PC-3 (cell line): ENCODE measurements around the gene CMSS1. TPM values are rescaled to one million over a fixed set of nuclear protein-coding genes. Genes with fewer than 3 reads are reported as not detected.

Experiments used
- ATAC-seq: fragments of 200-7000 bp; cut with Tn5 transposase; 2 replicates; pipeline ENCODE4 v1.9.1; 2020; ENCODE audit warnings: mild to moderate bottlenecking, moderate library complexity
- BruUV-seq: library from RNA; stranded (reverse); fragments of 400-500 nt; replicated peaks from 2 replicates; lab custom pipeline; 2021; lab: Mats Ljungman, UMichigan
- CTCF ChIA-PET: fragments of 300-600 bp; sonication (Branson Sonifier 250); formaldehyde crosslinking; loops from one replicate; lab custom pipeline; 2022; ENCODE audit warnings: antibody characterized with exemption; lab: Charles Lee
- POLR2A ChIA-PET: fragments of 300-600 bp; sonication (Branson Sonifier 250); formaldehyde crosslinking; loops from one replicate; lab custom pipeline; 2022; ENCODE audit warnings: antibody characterized with exemption; ENCODE audit not compliant: unreplicated experiment; lab: Charles Lee
- DNase-seq: peaks from one replicate; pipeline ENCODE4 v3.0.0-alpha.2; 2015
- H2AFZ ChIP-seq: fragments of 300-600 bp; sonication (generic); 2 replicates; pipeline ENCODE4 v1.6.0; 2016; ENCODE audit warnings: antibody characterized with exemption, low read length
- H3F3A ChIP-seq: fragments of 300-600 bp; sonication (generic); one replicate; pipeline ENCODE4 v1.6.0; 2017; ENCODE audit warnings: antibody characterized with exemption, low read length, control low read depth, mild to moderate bottlenecking; ENCODE audit not compliant: unreplicated experiment
- H3K27ac ChIP-seq: fragments of 300-600 bp; sonication (generic); 2 replicates; pipeline ENCODE4 v1.5.1; 2016; ENCODE audit warnings: mild to moderate bottlenecking, low read length
- H3K27me3 ChIP-seq: fragments of 300-600 bp; sonication (generic); 2 replicates; pipeline ENCODE4 v1.6.1; 2016; ENCODE audit warnings: low read length, mixed read lengths
- H3K36me3 ChIP-seq: fragments of 300-600 bp; sonication (generic); 2 replicates; pipeline ENCODE4 v1.6.1; 2016; ENCODE audit warnings: low read depth, mixed run types, low read length, mixed read lengths
- H3K4me1 ChIP-seq: fragments of 300-600 bp; sonication (generic); 2 replicates; pipeline ENCODE4 v1.5.1; 2016; ENCODE audit warnings: low read length; ENCODE audit not compliant: insufficient read depth
- H3K4me2 ChIP-seq: fragments of 300-600 bp; sonication (generic); 2 replicates; pipeline ENCODE4 v1.6.0; 2016; ENCODE audit warnings: low read length
- H3K4me3 ChIP-seq: fragments of 300-600 bp; sonication (generic); 2 replicates; pipeline ENCODE4 v1.5.1; 2016; ENCODE audit warnings: mild to moderate bottlenecking, low read length, mixed read lengths
- H3K79me2 ChIP-seq: fragments of 300-600 bp; sonication (generic); 2 replicates; pipeline ENCODE4 v1.6.1; 2017; ENCODE audit warnings: low read length, mixed read lengths
- H3K9ac ChIP-seq: fragments of 300-600 bp; sonication (generic); 2 replicates; pipeline ENCODE4 v1.6.0; 2016; ENCODE audit warnings: mild to moderate bottlenecking, low read length
- H3K9me2 ChIP-seq: fragments of 300-600 bp; sonication (generic); replicated peaks from 2 replicates; pipeline ENCODE4 v1.6.1; 2016; ENCODE audit warnings: mixed run types, low read length, mixed read lengths
- H3K9me3 ChIP-seq: fragments of 300-600 bp; sonication (generic); 2 replicates; pipeline ENCODE4 v1.6.1; 2016; ENCODE audit warnings: low read length, mixed read lengths
- H4K20me1 ChIP-seq: fragments of 300-600 bp; sonication (generic); 2 replicates; pipeline ENCODE4 v1.6.1; 2016; ENCODE audit warnings: low read length, mixed read lengths
- CTCF ChIP-seq: fragments of 300-600 bp; sonication (generic); conservative IDR thresholded peaks from 2 replicates; pipeline ENCODE4 v1.5.1; 2017; ENCODE audit warnings: antibody characterized with exemption, low read depth, mild to moderate bottlenecking, low read length
- EZH2 ChIP-seq: fragments of 300-600 bp; sonication (generic); IDR thresholded peaks from one replicate; pipeline ENCODE4 v1.6.1; 2017; ENCODE audit warnings: antibody characterized with exemption, mild to moderate bottlenecking, low read length; ENCODE audit not compliant: unreplicated experiment
- EZH2phosphoT487 ChIP-seq: fragments of 300-600 bp; sonication (generic); IDR thresholded peaks from 2 replicates; pipeline ENCODE4 v1.6.1; 2018; ENCODE audit warnings: mild to moderate bottlenecking, antibody characterized with exemption, low read length, borderline replicate concordance
- intact Hi-C: fragments of 100-400 bp; cut with micrococcal nuclease; formaldehyde crosslinking; loops from 2 replicates; pipeline ENCODE4 v1.9.0; 2023
- total RNA-seq: library from RNA; depleted of rRNA; stranded (reverse); fragments of >200 nt; gene quantifications from 2 replicates; pipeline ENCODE4 v1.2.3, GENCODE V29; 2014

The CMSS1 gene
- total RNA-seq, 1 experiment from 2014 or later, result 63.1 TPM

- H3F3A ChIP-seq, result peaks cover 3% of the 10 kb centered on the region
- POLR2A ChIA-PET, result no interaction called here
- H3K9me2 ChIP-seq, result no peaks in the 10 kb centered on the region
- no peak overlapping the region for H3K27ac ChIP-seq
- no peak for ATAC-seq
- H3K9me3 ChIP-seq, result no peaks in the 10 kb centered on the region
- no TSS peak for BruUV-seq
- no peak for TF ChIP-seq EZH2phosphoT487
- no peak for TF ChIP-seq EZH2
- H3K79me2 ChIP-seq, result peaks cover 10% of the 10 kb centered on the region; the same call in 1 of the 2 replicates
- H3K4me1 ChIP-seq, result peaks cover 32% of the 10 kb centered on the region
- H3K4me3 ChIP-seq, result no peak overlapping the region
- intact Hi-C loops, result no loop called here
- H4K20me1 ChIP-seq, result no peaks in the 10 kb centered on the region
- H3K9ac ChIP-seq, result no peak overlapping the region
- H2AFZ ChIP-seq, result no peak overlapping the region
- no peaks in the 10 kb centered on the region for H3K36me3 ChIP-seq
- no peak overlapping the region for H3K4me2 ChIP-seq
- no peaks in the 10 kb centered on the region for H3K27me3 ChIP-seq
- CTCF ChIA-PET, result no interaction called here
- no peak for DNase-seq
These were observed 103.7 kb downstream of the CMSS1 start for GRCh38 chr3:99921377-99921695.

GRCh38 chr3:99921986-99922385 lies 104.3 kb downstream of the CMSS1 start:
- Histone ChIP-seq H3K27ac (no peak overlapping the region), H2AFZ (no peak overlapping the region), H3K36me3 (no peaks in the 10 kb centered on the region), H4K20me1 (no peaks in the 10 kb centered on the region), H3K4me2 (no peak overlapping the region), H3K9me3 (no peaks in the 10 kb centered on the region), H3K79me2 (peaks cover 16% of the 10 kb centered on the region; the same call in 1 of the 2 replicates), H3K27me3 (no peaks in the 10 kb centered on the region), H3K4me3 (no peak overlapping the region), H3F3A (peaks cover 4% of the 10 kb centered on the region), H3K9me2 (no peaks in the 10 kb centered on the region), H3K9ac (no peak overlapping the region), H3K4me1 (peaks cover 37% of the 10 kb centered on the region)
- ChIA-PET POLR2A (no interaction called here), CTCF (no interaction called here)
- BruUV-seq, result no TSS peak
- intact Hi-C loops, result no loop called here
- no peak for ATAC-seq
- DNase-seq, result no peak
- TF ChIP-seq EZH2 (no peak), EZH2phosphoT487 (no peak), CTCF (no peak)

- H3K4me3 ChIP-seq, result no peak overlapping the region
- intact Hi-C loops, result no loop called here
- no peak overlapping the region for H2AFZ ChIP-seq
- H3K9me3 ChIP-seq, result no peaks in the 10 kb centered on the region
- no peaks in the 10 kb centered on the region for H3K9me2 ChIP-seq
- DNase-seq, result no peak
- 0 out of 2 replicates have a peak, but pooled peaks cover 16% of the 10 kb centered on the region for H3K79me2 ChIP-seq
- no peaks in the 10 kb centered on the region for H4K20me1 ChIP-seq
- H3K36me3 ChIP-seq, result no peaks in the 10 kb centered on the region
- no peak overlapping the region for H3K9ac ChIP-seq
- H3F3A ChIP-seq, result peaks cover 4% of the 10 kb centered on the region
- TF ChIP-seq EZH2phosphoT487 (no peak), EZH2 (no peak), CTCF (no peak)
- peaks cover 37% of the 10 kb centered on the region for H3K4me1 ChIP-seq
- no peaks in the 10 kb centered on the region for H3K27me3 ChIP-seq
- H3K4me2 ChIP-seq, result no peak overlapping the region
- ChIA-PET CTCF (no interaction called here), POLR2A (no interaction called here)
- no TSS peak for BruUV-seq
- no peak overlapping the region for H3K27ac ChIP-seq
- no peak for ATAC-seq
These were observed 106.2 kb downstream of the CMSS1 start for GRCh38 chr3:99923873-99924272.
